ENCODE results near the gene BET1L. TPM values are rescaled to one million over a fixed set of nuclear protein-coding genes. Genes with fewer than 3 reads are reported as not detected.
A peak's percentile ranks its signal among the peaks of the same experiment; 100 is the strongest.

BET1L gene
- total and polyA plus RNA-seq, 10 of the 15 experiments (the other 5 are each of a cell fraction or from before 2014, with no cell fraction given) = 6.7 to 55.4 (median 39.7) TPM

DNA sequence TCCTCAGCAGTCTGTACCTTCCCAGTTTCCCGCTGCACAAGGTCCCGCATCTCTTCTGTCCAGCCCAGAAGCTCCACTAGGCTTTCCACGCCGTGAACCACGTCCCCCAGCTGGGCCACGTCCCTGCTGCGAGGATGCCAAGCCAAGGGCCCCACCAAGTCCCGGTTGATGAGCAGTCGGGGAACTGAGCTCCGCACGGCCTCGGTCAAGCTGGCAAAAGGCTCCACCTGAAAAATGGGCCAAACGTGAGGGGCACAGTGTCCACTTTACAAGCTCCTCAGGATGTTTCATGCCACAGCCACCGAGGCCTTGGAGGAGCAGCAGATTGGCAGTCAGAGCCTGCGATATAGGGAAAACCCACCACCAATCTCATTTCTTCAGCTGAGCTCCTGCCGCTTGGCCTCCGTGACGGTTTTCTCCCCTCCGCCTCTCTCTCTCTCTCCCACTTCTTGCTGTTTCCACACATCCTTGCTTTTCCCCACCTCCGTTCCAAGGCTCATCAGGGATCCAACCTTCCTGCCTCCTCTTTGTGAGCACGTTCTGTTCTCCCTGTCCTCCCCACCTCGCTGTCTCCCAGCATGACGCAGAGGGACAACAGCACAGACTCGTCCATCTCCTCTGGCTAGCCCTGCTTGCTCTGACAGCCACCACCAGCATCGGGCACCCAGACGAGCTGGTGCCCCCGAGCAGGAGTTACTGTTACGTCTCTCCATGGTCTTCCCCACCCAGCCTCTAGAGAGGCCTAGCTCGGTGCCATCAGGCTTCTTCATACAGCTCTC lies 11.8 kb upstream of the BET1L start:
- no peak overlapping the region for H3K4me3 ChIP-seq
- no peak overlapping the region for H3K4me2 ChIP-seq (ENCODE audit: control insufficient read depth, insufficient read depth)
- CTCF ChIA-PET = interaction anchor here (0.5 to 1.3 kb wide), 3 partner anchors 12 to 145 kb away, joined by 3 to 6 read pairs (median 4); partner anchors contain the start of gene BET1L
- intact Hi-C loops (cut with micrococcal nuclease; ENCODE audit: unreplicated experiment) (no loop called here), in situ Hi-C loops (cut with MboI) (no loop called here)
- WGBS (ENCODE audit: insufficient coverage, insufficient replicate concordance, low lambda C conversion rate, missing lambda C conversion rate) = 84% methylated on average over 27 of the region's 29 CpGs
- H3K27me3 ChIP-seq (replicated peaks in 1 of 2; ENCODE audit: control insufficient read depth in 2 of 2, insufficient read depth in 2 of 2, low read length in 1 of 2) = no peaks in the 10 kb centered on the region
- no peaks in the 10 kb centered on the region for H4K20me1 ChIP-seq (ENCODE audit: control insufficient read depth, insufficient read depth)
- no peak overlapping the region for H2AFZ ChIP-seq (ENCODE audit: control insufficient read depth, low read depth, low read length)
- no TSS peak for BruUV-seq (replicated peaks)
- ATAC-seq = no peak
- no peak for TF ChIP-seq FOXK2 (IDR thresholded peaks at IDR 0.05)
- TF ChIP-seq POLR2A (IDR thresholded peaks at IDR 0.05; ENCODE audit: low read depth, low read length) = peak; percentile 45; the same call in 1 of the 2 replicates
- TF ChIP-seq SUPT20H (IDR thresholded peaks at IDR 0.05; ENCODE audit: borderline replicate concordance, control insufficient read depth, low read depth, low read length) = no peak
- TF ChIP-seq EED (IDR thresholded peaks at IDR 0.05; ENCODE audit: low read depth) = no peak
- TF ChIP-seq RELA (IDR thresholded peaks at IDR 0.05; ENCODE audit: borderline replicate concordance, partially characterized antibody) = no peak
- no peaks in the 10 kb centered on the region for H3K79me2 ChIP-seq (ENCODE audit: control insufficient read depth, insufficient read depth, low read length)
- SMC1A ChIA-PET (ENCODE audit: uncharacterized antibody, unreplicated experiment) = no interaction called here
- RAD21 ChIA-PET (ENCODE audit: unreplicated experiment) = no interaction called here
- POLR2A ChIA-PET = interaction anchor here (1.7 kb wide), 1 partner anchor 11 kb away, joined by 4 read pairs; no protein-coding TSS in a partner anchor
- H3K27ac ChIP-seq (ENCODE audit: control insufficient read depth, insufficient read depth) = no peak overlapping the region
- no peak overlapping the region for H3K9ac ChIP-seq (ENCODE audit: control insufficient read depth, insufficient read depth, low read length)
- no peaks in the 10 kb centered on the region for H3K9me3 ChIP-seq (replicated peaks; ENCODE audit: control insufficient read depth, insufficient read depth, low read length)
- H3K4me1 ChIP-seq (ENCODE audit: control insufficient read depth, insufficient read depth, low read length) = no peaks in the 10 kb centered on the region
- peaks cover 5 to 14% of the 10 kb centered on the region in 2 experiments for H3K36me3 ChIP-seq (ENCODE audit: control insufficient read depth in 2 of 2, insufficient read depth in 2 of 2, low read length in 1 of 2)
- DNase-seq (ENCODE audit: low read depth, low spot score) = no peak
- FAIRE-seq = no peak

DNA sequence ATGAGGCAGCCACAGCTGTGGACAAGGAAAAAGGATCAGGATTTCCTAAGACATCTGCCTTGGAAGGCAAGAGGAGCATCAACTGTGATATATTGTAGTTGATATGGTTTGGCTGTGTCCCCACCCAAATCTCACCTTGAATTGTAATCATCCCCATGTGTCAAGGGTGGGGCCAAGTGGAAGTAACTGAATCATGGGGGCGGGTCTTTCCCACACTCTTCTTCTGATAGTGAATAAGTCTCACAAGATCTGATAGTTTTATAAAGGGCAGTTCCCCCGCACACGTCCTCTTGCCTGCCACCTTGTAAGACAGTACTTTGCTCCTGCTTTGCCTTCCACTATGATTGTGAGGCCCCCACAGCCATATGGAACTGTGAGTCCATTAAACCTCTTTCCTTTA lies 10.5 kb upstream of the BET1L start:
- ChIA-PET CTCF (interaction anchor here (1.0 kb wide), 2 partner anchors 11 to 138 kb away, joined by 3 read pairs; partner anchors contain the start of gene BET1L), SMC1A (ENCODE audit: uncharacterized antibody, unreplicated experiment) (interaction anchor here (1.5 kb wide), 1 partner anchor 17 kb away, joined by 3 read pairs; no protein-coding TSS in a partner anchor), POLR2A (no interaction called here), RAD21 (ENCODE audit: unreplicated experiment) (no interaction called here)
- no peak for DNase-seq (ENCODE audit: low read depth, low spot score)
- peaks cover 13 to 19% of the 10 kb centered on the region in 2 experiments for H3K36me3 ChIP-seq (ENCODE audit: control insufficient read depth in 2 of 2, insufficient read depth in 2 of 2, low read length in 1 of 2)
- no peaks in the 10 kb centered on the region for H4K20me1 ChIP-seq (ENCODE audit: control insufficient read depth, insufficient read depth)
- no peaks in the 10 kb centered on the region for H3K27me3 ChIP-seq (replicated peaks in 1 of 2; ENCODE audit: control insufficient read depth in 2 of 2, insufficient read depth in 2 of 2, low read length in 1 of 2)
- H3K4me2 ChIP-seq (ENCODE audit: control insufficient read depth, insufficient read depth) = no peak overlapping the region
- in situ Hi-C loops (cut with MboI) = no loop called here
- no peak overlapping the region for H3K4me3 ChIP-seq
- intact Hi-C loops (cut with micrococcal nuclease; ENCODE audit: unreplicated experiment) = no loop called here
- H3K9ac ChIP-seq (ENCODE audit: control insufficient read depth, insufficient read depth, low read length) = no peak overlapping the region
- FAIRE-seq = no peak
- H3K9me3 ChIP-seq (replicated peaks; ENCODE audit: control insufficient read depth, insufficient read depth, low read length) = no peaks in the 10 kb centered on the region
- 93% methylated on average over 3 of the region's 3 CpGs for WGBS (ENCODE audit: insufficient coverage, insufficient replicate concordance, low lambda C conversion rate, missing lambda C conversion rate)
- no peak for TF ChIP-seq ZBED1 (IDR thresholded peaks at IDR 0.05; ENCODE audit: borderline replicate concordance)
- TF ChIP-seq SRF (IDR thresholded peaks at IDR 0.05; ENCODE audit: low read depth in 2 of 2, low read length in 2 of 2) = no peak
- no peak for TF ChIP-seq ZNF24 (IDR thresholded peaks at IDR 0.05)
- TF ChIP-seq SMARCA5 (IDR thresholded peaks at IDR 0.05) = no peak
- TF ChIP-seq NR2C1 (IDR thresholded peaks at IDR 0.05) = no peak
- TF ChIP-seq BMI1 (IDR thresholded peaks at IDR 0.05; ENCODE audit: borderline replicate concordance) = no peak
- TF ChIP-seq WRNIP1 (IDR thresholded peaks at IDR 0.05; ENCODE audit: borderline replicate concordance, low read depth, low read length) = no peak
- TF ChIP-seq NFIC (IDR thresholded peaks at IDR 0.05; ENCODE audit: low read depth, low read length) = no peak
- TF ChIP-seq, protein P1, sequence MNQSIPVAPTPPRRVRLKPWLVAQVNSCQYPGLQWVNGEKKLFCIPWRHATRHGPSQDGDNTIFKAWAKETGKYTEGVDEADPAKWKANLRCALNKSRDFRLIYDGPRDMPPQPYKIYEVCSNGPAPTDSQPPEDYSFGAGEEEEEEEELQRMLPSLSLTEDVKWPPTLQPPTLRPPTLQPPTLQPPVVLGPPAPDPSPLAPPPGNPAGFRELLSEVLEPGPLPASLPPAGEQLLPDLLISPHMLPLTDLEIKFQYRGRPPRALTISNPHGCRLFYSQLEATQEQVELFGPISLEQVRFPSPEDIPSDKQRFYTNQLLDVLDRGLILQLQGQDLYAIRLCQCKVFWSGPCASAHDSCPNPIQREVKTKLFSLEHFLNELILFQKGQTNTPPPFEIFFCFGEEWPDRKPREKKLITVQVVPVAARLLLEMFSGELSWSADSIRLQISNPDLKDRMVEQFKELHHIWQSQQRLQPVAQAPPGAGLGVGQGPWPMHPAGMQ (IDR thresholded peaks at IDR 0.05; ENCODE audit: borderline replicate concordance) = no peak
- no peaks in the 10 kb centered on the region for H3K4me1 ChIP-seq (ENCODE audit: control insufficient read depth, insufficient read depth, low read length)
- no peaks in the 10 kb centered on the region for H3K79me2 ChIP-seq (ENCODE audit: control insufficient read depth, insufficient read depth, low read length)
- H2AFZ ChIP-seq (ENCODE audit: control insufficient read depth, low read depth, low read length) = no peak overlapping the region
- no peak overlapping the region for H3K27ac ChIP-seq (ENCODE audit: control insufficient read depth, insufficient read depth)
- ATAC-seq = no peak
- BruUV-seq (replicated peaks) = no TSS peak

Data from GM12878 (cell line).